Measurements from ENCODE around the gene FOXP4.

Gene FOXP4

GRCh38 chr6:41626917-41627316 is 80.7 kb downstream of the FOXP4 start:
- Histone ChIP-seq H3K27me3 (ENCODE audit: insufficient read depth, low read length) (no peaks in the 10 kb centered on the region), H4K20me1 (ENCODE audit: insufficient read depth, low read length) (no peaks in the 10 kb centered on the region), H3K4me3 (ENCODE audit: low read depth, low read length, poor library complexity, severe bottlenecking) (no peak overlapping the region), H3K27ac (ENCODE audit: low read depth, low read length, poor library complexity, severe bottlenecking) (no peak overlapping the region), H3K9me2 (ENCODE audit: low read depth, low read length) (no peaks in the 10 kb centered on the region), H3F3A (ENCODE audit: insufficient read depth, low read length) (no peaks in the 10 kb centered on the region), H3K9me3 (ENCODE audit: low read length) (no peaks in the 10 kb centered on the region), H2AFZ (ENCODE audit: low read length) (no peak overlapping the region), H3K36me3 (ENCODE audit: insufficient read depth, low read length) (no peaks in the 10 kb centered on the region), H3K9ac (ENCODE audit: low read length) (no peak overlapping the region), H3K4me2 (ENCODE audit: low read length) (no peak overlapping the region), H3K79me2 (ENCODE audit: insufficient read depth, low read length) (no peaks in the 10 kb centered on the region), H3K4me1 (ENCODE audit: insufficient read depth, low read length, severe bottlenecking) (peaks cover 25% of the 10 kb centered on the region)
- no peak for TF ChIP-seq CTCF (IDR thresholded peaks at IDR 0.05; ENCODE audit: low read length)
- no peak for TF ChIP-seq EZH2 (IDR thresholded peaks at IDR 0.05; ENCODE audit: borderline replicate concordance, low read length)

DNA sequence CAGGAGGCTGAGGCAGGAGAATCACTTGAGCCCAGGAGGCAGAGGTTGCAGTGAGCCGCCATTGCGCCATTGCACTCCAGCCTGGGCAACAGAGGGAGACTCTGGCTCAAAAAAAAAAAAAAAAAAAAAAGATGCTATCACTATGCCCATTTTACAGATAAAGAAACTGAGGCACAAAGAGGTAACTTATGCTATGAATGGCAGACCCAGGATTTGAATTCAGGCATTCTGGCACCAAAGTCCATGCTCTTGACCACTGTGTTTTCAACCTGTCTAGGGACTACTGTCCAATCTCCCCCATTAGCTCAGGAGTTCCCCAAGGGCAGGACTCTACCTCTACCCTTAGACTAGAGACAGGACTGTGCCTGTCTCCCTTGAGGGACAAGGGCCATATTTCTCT is 82.9 kb downstream of the FOXP4 start:
- no peak overlapping the region for H2AFZ ChIP-seq (ENCODE audit: low read length)
- H3K9me2 ChIP-seq (ENCODE audit: low read depth, low read length): no peaks in the 10 kb centered on the region
- no peaks in the 10 kb centered on the region for H3K36me3 ChIP-seq (ENCODE audit: insufficient read depth, low read length)
- H3K27me3 ChIP-seq (ENCODE audit: insufficient read depth, low read length): no peaks in the 10 kb centered on the region
- H3K9ac ChIP-seq (ENCODE audit: low read length): no peak overlapping the region
- H3K79me2 ChIP-seq (ENCODE audit: insufficient read depth, low read length): no peaks in the 10 kb centered on the region
- peaks cover 25% of the 10 kb centered on the region for H3K4me1 ChIP-seq (ENCODE audit: insufficient read depth, low read length, severe bottlenecking)
- H3F3A ChIP-seq (ENCODE audit: insufficient read depth, low read length): no peaks in the 10 kb centered on the region
- no peaks in the 10 kb centered on the region for H4K20me1 ChIP-seq (ENCODE audit: insufficient read depth, low read length)
- H3K4me2 ChIP-seq (ENCODE audit: low read length): no peak overlapping the region
- H3K27ac ChIP-seq (ENCODE audit: low read depth, low read length, poor library complexity, severe bottlenecking): no peak overlapping the region
- no peak for TF ChIP-seq CTCF (IDR thresholded peaks at IDR 0.05; ENCODE audit: low read length)
- TF ChIP-seq EZH2 (IDR thresholded peaks at IDR 0.05; ENCODE audit: borderline replicate concordance, low read length): no peak
- H3K9me3 ChIP-seq (ENCODE audit: low read length): no peaks in the 10 kb centered on the region
- H3K4me3 ChIP-seq (ENCODE audit: low read depth, low read length, poor library complexity, severe bottlenecking): no peak overlapping the region

DNA sequence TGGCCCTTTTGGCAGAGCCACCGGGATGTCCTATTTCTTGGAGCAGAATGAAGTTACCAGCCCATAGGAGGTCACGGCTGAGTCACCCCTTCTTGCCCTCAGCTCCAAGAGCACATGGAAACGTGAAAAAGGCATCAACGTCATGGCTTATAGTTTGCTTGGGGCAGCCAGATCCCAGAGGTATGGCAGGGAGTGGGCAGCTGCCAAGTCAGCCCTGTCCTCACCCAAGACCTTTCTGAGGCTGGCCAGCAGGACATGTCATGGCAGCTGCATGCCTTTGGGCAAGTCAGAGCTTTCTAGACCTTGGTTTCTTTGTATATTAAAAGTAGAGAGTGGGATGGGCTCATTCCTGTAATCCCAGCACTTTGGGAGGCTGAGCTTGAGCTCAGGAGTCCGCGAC is 83.9 kb downstream of the FOXP4 start:
- Histone ChIP-seq H3K36me3 (ENCODE audit: insufficient read depth, low read length) (no peaks in the 10 kb centered on the region), H3K9me2 (ENCODE audit: low read depth, low read length) (no peaks in the 10 kb centered on the region), H3K9me3 (ENCODE audit: low read length) (no peaks in the 10 kb centered on the region), H3K27ac (ENCODE audit: low read depth, low read length, poor library complexity, severe bottlenecking) (no peak overlapping the region), H3K4me2 (ENCODE audit: low read length) (no peak overlapping the region), H3K4me1 (ENCODE audit: insufficient read depth, low read length, severe bottlenecking) (peaks cover 21% of the 10 kb centered on the region), H3K79me2 (ENCODE audit: insufficient read depth, low read length) (no peaks in the 10 kb centered on the region), H3K9ac (ENCODE audit: low read length) (no peak overlapping the region), H3K4me3 (ENCODE audit: low read depth, low read length, poor library complexity, severe bottlenecking) (no peak overlapping the region), H4K20me1 (ENCODE audit: insufficient read depth, low read length) (no peaks in the 10 kb centered on the region), H3F3A (ENCODE audit: insufficient read depth, low read length) (no peaks in the 10 kb centered on the region), H3K27me3 (ENCODE audit: insufficient read depth, low read length) (no peaks in the 10 kb centered on the region; the same call in 1 of the 2 replicates), H2AFZ (ENCODE audit: low read length) (no peak overlapping the region)
- no peak for TF ChIP-seq CTCF (IDR thresholded peaks at IDR 0.05; ENCODE audit: low read length)

Data from OCI-LY1 (cell line).